Smooth muscle cell of the brain vasculature (primary cell): ENCODE measurements around the gene SLC22A16.
"Not testable (repeated sequence)": the region's sequence is repeated elsewhere in the genome, so short reads cannot be mapped to it uniquely, and the experiment has no call there.

Source experiments
- DNase-seq: peaks from one replicate; pipeline ENCODE4 v3.0.0-alpha.2; 2012; ENCODE audit warnings: low read depth, low spot score

SLC22A16 gene, protein sequence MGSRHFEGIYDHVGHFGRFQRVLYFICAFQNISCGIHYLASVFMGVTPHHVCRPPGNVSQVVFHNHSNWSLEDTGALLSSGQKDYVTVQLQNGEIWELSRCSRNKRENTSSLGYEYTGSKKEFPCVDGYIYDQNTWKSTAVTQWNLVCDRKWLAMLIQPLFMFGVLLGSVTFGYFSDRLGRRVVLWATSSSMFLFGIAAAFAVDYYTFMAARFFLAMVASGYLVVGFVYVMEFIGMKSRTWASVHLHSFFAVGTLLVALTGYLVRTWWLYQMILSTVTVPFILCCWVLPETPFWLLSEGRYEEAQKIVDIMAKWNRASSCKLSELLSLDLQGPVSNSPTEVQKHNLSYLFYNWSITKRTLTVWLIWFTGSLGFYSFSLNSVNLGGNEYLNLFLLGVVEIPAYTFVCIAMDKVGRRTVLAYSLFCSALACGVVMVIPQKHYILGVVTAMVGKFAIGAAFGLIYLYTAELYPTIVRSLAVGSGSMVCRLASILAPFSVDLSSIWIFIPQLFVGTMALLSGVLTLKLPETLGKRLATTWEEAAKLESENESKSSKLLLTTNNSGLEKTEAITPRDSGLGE

DNA sequence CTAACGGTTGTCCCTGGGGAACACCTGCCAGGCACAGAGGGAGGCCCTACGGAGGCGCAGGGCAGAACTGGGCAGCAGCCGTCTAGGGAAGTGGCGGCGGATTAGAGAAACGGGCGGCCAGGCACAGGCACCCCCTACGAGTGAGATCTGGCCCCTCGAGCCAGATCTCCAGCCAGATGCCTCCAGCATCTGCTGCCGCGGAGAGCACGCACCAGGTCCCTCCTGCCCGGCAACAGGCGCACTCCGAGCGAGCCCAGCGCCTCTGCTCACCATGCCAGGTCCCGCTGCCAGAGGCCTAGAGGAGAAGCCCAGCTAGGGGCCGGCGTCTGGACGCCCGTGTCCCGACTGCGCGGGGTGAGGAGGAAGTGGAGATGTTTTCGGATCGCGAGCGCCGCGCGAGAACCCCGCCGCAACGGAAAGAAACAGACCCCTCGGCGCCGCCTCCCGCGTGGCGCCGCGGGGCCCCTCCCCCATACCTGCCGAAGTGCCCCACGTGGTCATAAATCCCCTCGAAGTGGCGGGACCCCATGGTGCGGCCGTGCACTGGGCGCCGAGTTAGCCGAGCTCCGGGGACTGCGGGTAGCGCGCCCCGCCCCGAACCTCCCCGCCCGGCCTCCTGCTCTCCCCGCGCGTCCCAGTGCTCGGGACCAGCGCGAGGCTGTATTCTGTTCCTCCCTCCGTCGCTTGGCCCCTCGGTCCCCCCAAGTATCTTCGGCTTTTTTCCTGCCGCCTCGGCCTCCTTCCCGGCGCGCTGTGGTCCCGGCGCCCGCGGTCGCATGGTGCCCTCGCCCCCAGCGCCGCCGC lies at the start of gene SLC22A16:
TSS of gene SLC22A16 (minus strand) at position 568 of the 804 bp plus-strand sequence. CDS start at position 529, 39 bp downstream.
- DNase-seq = no peak

DNA sequence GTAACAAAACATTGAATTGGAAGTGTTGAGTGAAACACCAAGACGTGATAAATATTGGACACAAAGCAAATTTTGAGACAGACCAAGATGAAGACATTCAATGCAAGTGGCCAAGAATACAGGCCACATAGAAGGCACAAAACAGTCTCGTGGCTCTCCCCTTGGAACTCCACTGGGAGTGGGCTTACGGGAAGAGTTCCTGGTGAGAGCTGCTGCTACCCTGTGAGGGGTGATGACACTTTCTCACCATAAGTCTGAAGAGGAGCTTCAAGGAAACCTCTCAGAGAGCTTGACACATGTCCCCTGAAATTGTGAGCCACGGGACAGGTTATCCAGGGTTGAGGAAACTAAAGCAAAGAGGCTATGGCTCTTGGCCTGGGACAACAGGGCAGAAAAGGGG lies 48.6 kb upstream of the SLC22A16 start:
- no peak for DNase-seq

DNA sequence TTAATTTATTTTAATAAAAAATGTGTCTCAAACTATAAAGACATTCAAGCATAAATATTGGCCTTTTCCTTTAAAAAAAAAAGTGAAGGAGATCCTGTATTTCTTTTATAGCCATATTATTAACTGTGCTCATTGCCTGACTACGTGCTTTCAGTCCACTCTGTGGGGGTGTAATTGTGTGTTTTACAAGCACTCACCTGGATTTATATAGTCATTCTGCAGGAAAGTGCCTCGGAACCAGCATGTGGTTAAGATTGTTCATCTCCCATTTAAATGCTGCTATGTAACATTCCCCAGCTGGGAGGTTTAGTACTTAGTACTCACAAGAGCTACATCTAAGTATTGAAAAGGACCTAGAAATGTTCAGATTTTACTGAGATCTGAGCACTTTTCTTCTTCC lies 47.9 kb upstream of the SLC22A16 start:
- no peak for DNase-seq

DNA sequence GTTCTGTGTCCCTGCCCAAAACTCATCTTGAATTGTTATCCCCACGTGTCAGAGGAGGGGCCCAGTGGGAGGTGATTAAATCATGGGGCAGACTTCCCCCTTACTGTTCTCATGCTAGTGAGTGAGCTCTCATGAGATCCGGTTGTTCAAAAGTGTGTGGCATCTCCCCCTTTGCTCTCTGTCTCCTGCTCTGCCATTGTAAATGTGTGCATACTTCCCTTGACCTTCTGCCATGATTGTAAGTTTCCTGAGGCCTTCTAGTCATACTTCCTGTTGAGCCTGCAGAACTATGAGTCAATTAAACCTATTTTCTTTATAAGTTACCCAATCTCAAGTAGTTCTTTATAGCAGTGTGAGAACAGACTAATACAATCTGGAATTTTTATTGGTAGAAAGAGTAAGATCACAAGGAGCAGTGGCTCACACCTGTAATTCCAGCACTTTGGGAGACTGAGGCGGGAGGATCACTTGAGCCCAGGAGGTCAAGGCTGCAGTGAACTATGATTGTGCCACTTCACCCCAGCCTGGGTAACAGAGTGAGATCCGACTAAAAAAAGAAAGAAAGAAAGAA lies 47.1 kb upstream of the SLC22A16 start:
- no peak for DNase-seq

DNA sequence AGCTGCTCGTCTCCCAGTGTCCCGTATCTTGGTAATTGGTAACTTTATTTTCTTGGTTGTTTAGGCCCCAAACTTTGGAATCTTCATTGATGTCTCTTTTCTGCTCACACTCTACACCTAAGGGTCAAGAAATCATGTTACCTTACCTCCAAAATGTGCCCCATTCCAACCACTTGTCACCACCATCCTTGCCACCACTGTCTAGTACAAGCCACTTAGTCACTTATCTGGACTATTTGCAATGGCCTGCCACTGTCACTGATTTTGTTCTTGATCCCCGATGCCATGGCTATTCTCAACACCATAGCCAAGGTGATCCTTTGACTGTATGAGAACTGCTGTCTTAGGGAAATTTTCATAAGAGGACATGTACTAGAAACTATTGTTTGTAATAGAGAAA lies 46.0 kb upstream of the SLC22A16 start:
- DNase-seq = no peak

DNA sequence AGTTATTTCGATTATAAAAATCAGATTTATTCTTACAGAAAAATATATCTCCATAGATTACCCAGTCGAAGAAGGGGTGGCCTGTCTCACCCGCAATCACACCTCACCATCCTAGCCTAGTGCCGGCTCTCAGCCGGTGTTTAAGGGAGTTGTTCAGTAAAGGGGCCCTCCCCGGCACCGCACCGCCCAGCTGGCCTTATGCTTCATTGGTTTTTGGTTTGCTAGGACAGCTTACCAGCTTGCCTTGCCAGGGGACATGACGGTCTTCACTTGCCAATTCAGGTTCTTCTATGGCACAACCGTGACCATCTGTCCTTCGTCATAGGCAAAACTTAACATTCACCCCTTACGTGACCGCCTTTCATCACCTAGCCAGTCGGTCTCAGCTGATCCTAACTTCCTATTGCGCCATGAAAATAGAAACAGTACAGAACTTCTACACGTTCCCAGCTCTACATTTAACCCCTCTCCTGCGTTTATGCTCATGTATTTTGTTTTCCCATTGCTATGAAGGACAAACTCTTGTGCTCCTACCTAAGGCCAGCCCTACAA lies 44.7 kb upstream of the SLC22A16 start:
- no peak for DNase-seq

DNA sequence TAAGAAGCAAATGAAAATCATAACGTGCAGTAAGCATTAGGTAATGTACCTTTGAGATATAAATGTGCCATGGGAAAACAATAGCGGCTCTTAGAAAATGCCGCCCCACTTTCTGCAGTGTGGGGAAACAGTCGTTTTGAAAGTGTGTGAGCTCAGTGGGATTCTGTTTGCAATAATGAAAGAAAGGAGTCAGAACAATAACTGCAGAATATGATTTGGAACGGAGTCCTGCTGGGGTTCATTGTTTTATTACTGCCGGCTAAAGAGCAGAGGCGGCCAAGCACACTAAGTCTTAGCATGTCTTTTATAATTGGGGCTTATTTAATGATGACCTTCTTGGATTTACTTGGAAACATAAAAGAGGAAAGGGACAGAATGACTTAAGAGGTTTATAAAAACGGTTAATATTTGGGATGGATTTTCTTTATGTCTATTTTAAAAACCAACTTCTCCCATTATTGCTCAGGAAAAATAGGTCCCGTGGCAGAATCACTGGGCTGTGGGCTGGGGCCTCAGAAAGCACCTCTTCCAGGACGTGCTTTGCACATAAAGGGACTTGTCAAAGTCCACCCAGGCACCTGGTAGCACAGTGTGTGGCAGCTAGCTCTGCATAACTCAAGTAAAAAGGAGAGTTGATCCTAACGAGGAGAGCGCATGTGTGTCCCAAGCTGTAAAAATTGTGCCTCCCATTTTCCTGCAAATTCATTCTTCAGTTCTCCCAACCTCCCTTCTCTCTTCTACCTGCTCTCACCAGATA lies 44.0 kb upstream of the SLC22A16 start:
- no peak for DNase-seq

DNA sequence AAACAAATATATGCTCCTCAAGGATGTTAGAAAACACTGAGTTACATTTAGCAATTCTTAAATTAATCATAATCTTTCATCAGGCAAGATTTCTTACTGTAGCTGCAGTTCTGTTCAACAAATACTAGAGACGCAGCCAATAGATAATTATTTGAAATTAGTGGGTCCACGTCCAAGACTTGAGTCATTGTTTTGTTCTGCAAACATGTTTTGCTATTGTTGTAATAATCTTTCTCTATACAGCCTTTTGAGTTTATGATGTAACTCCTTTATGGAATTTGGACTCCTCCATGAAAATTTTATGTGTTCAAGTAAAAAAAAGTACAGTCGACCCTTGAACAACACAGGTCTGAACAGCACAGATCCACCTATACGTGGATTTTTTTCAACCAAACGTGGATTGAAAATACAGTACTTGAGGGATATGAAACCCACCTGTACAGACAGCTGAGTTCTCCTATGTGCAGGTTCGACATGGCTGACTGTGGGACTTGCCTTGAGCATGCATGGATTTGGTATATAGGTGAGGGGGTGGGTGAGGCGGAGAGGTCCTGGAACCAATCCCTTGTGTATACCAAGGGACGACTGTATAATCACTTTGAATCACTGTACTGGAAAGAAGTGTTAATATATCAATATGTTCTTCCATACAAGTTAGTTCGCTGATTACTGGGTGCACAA lies 41.3 kb upstream of the SLC22A16 start:
- DNase-seq = no peak

DNA sequence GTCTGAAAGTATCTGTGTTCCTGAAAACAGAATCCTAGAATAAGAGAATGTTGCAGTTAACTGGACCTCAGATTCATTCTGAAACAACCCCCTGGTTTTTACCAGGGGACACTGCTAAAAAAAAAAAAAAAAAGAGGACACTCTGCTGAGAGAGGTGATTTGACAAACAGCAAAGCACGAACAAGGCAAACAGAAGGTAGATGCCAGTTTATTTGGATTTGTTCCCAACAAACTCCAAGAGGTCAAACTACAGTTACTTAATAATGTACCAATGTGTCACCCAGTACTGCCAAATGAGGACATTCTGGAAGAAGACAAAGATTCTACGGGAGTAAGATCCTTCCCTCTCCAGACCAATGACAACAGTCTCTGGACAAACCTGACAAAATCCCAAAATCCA lies 40.6 kb upstream of the SLC22A16 start:
- no peak for DNase-seq

DNA sequence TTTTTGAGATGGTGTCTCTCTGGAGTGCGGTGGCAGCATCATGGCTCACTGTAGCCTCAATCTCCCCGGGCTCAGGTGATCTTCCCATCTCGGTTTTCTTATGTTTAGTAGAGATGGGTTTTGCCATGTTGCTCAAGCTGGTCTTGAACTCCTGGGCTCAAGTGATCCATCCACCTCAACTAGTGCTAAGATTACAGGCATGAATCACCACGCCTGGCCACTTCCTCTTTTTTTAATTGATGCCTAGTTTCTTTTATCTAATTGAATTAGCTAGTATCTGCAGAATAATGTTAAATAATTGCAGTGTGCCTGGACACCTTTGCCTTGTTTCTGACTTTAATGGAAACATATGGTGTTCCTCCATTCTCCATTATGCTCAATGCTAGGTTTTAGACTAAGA lies 38.4 kb upstream of the SLC22A16 start:
- DNase-seq = no peak

DNA sequence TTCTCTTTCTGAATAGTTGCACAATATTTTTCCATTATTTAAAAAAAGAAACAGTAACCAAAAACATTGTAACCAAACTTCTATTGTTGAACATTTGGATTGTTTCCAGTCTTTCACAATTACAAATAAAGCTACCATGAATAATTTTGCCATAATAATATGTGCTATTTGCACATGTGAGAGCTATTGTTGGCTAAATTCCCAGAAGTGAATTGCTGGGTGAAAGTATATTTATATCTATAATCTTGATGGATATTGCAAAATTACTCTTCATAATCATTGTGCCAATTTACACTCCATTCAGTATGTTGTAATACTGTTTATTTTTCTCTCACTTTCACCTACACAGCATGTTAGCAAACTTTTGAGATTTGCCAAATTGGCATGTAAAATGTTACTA lies 36.6 kb upstream of the SLC22A16 start:
- no peak for DNase-seq

DNA sequence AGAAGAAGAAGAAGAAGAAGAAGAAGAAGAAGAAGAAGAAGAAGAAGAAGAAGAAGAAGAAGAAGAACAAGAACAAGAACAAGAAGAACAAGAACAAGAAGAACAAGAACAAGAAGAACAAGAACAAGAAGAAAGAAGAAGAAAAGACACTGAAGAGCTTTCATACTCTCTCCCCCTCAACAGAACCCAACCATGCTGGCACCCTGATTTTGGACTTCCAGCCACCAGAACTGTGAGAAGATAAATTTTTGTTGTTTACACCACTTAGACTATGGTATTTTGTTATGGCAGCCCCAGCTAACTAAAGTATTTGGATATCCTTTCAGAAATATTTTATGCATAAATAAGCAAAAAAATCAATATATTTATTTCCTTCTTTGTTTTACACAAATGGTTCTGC lies 36.1 kb upstream of the SLC22A16 start:
- DNase-seq = not testable (repeated sequence)

DNA sequence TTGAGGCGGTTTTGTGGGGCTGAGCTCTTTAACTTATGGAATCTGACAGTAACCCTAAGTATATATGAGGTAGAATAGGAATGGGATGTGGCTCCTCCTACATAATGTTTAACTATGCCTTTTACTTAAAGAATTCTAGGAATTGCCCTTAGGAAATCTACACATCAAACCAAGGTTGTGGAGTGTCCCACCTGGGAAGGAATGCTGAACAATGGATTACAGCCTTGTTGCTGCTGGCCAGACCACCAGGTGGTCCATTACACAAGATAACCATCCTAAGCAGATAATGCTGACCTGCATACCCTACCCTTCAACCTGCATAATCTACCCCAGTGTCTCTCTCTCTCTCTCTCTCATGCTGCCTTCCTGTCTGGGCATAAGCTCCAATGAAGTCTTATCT lies 35.0 kb upstream of the SLC22A16 start:
- DNase-seq = no peak

DNA sequence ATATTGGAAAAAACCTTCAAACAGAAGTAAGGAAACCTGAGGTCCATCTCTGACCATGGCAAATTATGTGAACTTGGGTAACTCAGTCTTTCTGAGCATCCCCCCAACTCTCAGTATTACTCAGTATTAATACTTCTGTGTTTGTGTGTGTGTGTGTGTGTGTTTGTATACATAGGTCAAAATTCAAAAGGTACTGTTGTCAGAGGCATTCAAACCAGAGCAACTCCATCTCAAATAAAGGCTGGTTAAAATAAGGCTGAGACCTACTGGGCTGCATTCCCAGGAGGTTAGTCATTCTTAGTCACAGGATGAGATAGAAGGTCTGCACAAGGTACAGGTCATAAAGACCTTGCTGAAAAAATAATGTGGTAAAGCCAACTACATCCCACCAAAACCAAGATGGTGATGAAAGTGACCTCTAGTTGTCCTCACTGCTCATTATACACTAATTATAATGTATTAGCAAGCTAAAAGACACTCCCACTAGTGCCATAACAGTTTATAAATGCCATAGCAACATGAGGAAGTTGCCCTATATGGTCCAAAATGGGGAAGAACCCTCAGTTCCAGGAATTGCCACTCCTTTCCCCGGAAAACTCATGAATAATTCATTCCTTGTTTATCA lies 33.3 kb upstream of the SLC22A16 start:
- no peak for DNase-seq

DNA sequence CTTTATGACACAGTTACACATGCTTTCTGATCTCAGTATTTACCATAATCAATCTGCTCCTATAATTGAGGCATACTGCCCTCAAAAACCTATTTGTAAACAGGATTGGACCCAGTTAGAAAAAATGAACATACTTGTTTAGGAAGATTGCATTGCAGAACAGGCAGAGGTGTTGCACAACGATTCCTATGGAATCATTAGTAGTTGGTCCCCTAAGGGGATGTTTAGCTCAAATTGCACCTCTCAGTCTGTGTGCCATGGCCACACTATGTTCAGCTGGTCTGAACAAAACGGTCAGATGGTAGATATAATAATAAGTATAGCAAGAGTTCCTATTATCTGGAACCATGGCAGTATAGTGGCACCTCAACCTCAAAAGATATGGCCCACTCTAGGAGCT lies 28.5 kb upstream of the SLC22A16 start:
- not testable (repeated sequence) for DNase-seq

DNA sequence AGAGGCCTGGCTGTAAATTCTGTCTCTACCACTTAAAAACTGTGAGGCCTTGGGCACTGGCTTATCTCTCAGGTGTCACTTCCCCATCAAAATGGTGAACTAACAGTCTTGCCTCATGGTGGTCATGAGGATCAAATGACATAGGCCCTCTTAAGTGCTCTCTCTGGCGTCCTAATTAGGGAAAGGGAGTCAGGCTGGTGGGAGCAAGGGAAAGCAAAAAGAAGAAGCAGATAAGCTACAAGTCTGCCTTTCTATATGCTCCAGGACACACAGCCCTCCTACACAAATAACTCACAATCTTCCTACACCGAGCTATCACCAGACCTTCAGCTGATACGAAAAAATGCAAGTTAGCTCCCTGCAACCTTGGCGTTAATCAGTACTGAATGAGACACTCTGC lies 19.5 kb upstream of the SLC22A16 start:
- DNase-seq = no peak

DNA sequence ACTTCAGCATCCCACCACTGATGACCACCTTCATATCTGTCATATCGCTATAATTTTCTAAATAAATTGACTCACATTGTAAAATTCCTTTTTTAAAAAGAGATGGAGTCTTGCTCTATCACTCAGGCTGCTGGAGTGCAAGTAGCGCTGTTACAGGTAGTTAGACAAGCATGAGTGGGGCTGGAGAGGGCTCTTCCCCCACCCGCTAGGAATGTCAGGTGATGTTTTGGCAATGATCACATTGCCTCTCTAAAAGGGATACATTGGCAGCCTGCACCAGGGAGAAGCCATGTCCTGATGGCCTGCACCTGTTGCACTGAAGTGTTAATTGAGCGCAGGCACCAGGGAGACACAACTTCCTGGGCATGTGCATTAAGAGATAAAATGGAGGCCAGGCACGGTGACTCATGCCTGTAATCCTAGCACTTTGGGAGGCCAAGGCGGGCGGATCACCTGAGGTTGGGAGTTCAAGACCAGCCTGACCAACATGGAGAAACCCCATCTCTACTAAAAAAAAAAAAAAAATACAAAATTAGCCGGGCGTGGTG lies 16.9 kb upstream of the SLC22A16 start:
- no peak for DNase-seq

DNA sequence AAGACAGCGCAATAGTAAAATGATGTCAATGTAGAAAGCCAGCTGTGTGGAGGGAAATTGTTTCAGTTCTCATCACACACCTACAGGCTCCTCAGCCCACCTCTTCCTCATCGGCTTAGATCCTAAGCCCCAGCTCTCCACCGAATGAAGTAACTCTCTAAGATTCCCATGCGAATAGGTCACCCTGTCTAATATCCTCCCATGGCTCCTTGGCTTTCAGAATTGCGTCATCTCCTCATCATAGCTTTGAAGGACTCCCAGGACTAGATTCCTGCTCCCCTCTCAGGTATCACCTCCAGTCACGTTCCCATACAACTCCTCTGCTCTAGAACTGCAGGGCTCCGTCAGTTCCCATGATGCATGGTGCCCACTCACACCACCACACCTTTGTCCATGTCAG lies 16.2 kb upstream of the SLC22A16 start:
- no peak for DNase-seq

DNA sequence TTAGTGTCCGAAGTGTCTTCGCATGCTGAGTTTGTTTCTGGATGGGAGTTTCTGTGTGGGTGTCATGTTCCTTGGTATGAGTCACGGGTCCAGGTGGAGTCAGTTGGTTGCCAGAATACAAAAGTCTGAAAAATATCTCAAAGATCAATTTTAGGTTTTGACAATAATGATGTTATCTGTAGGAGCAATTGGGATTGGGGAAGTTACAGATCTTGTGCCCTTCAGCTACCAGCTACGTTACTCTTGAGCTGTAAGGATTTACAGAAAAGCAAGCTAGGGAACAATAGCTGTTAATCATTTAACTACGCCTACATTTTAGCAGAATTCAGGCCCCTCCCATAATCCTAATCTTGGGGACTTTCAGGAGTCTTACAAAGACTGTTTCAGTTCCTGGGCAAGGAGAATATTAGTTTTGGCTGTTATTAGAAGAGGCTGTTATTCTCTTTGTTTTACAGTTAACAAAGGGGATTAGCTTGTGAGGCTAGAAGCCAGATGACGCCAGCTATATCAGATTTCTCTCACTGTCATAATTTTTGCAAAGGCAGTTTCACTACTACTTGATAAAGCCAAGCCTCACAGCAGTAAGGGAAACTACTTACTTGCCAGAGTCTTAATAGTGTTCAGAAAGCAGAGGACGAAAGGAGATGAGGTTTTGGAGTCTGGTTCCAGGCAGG lies 15.4 kb upstream of the SLC22A16 start:
- DNase-seq = no peak
